Gastroesophageal sphincter (tissue), 3 donors: ENCODE data around the gene CLASP2.

ENCODE experiments used
- POLR2A ChIP-seq, 2 donors: fragments of 450-650 bp; IDR thresholded peaks; one replicate each; pipeline ENCODE4 v1.6.1; 2017; ENCODE audit warnings: antibody characterized with exemption in 2 of 2, mild to moderate bottlenecking in 2 of 2, moderate library complexity in 1 of 2
- TF ChIP-seq, protein P1 (sequence below), 4 experiments: fragments of 200-600 bp in 2 of 4; fragments of 450-650 bp in 2 of 4; sonication (generic) in 1 of 4; IDR thresholded peaks; one replicate each; pipeline ENCODE4 v1.5.1; 2017 to 2019; ENCODE audit warnings: antibody characterized with exemption in 4 of 4, mild to moderate bottlenecking in 2 of 4, moderate library complexity in 2 of 4

DNA sequence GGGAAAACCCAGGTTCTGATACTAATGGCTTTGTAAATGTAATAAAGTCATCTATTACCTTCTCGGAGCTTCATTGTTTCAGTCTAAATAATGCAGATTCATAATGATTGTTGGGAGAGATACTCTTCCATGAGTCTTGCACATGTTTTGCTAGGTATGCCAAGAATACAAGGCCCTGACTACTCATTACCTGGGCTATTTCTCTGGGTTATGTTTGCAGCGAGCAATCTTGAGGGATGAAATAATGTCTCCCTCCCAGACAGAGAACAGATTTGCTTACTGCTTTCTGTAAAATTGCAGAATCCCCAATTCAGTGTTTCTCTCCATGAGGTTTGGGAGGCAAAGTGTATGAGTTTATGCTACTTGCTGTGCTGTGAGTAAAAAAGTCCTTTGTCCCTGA, 6.2 kb upstream of the CLASP2 start:
- TF ChIP-seq, protein P1, sequence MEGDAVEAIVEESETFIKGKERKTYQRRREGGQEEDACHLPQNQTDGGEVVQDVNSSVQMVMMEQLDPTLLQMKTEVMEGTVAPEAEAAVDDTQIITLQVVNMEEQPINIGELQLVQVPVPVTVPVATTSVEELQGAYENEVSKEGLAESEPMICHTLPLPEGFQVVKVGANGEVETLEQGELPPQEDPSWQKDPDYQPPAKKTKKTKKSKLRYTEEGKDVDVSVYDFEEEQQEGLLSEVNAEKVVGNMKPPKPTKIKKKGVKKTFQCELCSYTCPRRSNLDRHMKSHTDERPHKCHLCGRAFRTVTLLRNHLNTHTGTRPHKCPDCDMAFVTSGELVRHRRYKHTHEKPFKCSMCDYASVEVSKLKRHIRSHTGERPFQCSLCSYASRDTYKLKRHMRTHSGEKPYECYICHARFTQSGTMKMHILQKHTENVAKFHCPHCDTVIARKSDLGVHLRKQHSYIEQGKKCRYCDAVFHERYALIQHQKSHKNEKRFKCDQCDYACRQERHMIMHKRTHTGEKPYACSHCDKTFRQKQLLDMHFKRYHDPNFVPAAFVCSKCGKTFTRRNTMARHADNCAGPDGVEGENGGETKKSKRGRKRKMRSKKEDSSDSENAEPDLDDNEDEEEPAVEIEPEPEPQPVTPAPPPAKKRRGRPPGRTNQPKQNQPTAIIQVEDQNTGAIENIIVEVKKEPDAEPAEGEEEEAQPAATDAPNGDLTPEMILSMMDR (IDR thresholded peaks at IDR 0.05): no peak
- TF ChIP-seq POLR2A (IDR thresholded peaks at IDR 0.05): no peak
